ENCODE data around the gene ZFHX3.

GRCh38 chr16:72947379-72948237 is 100.3 kb downstream of the ZFHX3 start:
- TF ChIP-seq CTCF (IDR thresholded peaks at IDR 0.05): no peak
- no peak for TF ChIP-seq POLR2A (IDR thresholded peaks at IDR 0.05)

Data from testis (tissue), 2 donors.